Measurements from ENCODE around the gene PPRC1.

PPRC1 gene

DNA sequence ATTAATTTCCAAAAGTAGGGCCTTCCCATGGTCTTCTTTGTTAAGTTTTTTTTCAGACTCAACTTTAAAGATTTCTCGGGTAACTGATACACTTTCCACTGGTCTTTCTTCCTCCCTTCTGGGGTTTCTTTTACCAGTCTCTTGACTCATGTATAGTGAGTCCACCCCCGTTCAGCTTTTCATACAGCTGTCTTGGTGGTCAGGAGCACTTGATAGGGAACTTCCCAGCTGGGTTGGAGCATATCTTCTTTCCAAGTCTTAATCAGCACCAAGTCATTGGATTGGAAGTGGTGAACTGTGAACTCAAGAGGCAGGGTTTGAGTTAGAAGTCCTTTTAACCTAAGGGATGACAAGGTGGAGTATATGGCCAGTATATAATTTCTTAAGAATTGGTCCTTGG lies 64.1 kb downstream of the PPRC1 start:
- no peak for DNase-seq

GRCh38 chr10:102198027-102198426 lies 65.2 kb downstream of the PPRC1 start:
- DNase-seq, result no peak
